NCI-H748 treated with DMSO at 0.1 percent for 48 hours (cell line): ENCODE measurements around the gene KRT3.
"Not testable (repeated sequence)": the region's sequence is repeated elsewhere in the genome, so short reads cannot be mapped to it uniquely, and the experiment has no call there.

ENCODE experiments used
- DNase-seq: peaks from one replicate; lab custom pipeline; 2025; lab: John Stamatoyannopoulos, UW

The KRT3 gene

GRCh38 chr12:52760623-52761022 is 35.3 kb downstream of the KRT3 start:
- no peak for DNase-seq

GRCh38 chr12:52759695-52760094 is 36.2 kb downstream of the KRT3 start:
- DNase-seq, result no peak

- no peak for DNase-seq
Observed at GRCh38 chr12:52759218-52759617, 36.7 kb downstream of the KRT3 start.

GRCh38 chr12:52757449-52758176 is 38.3 kb downstream of the KRT3 start:
- no peak for DNase-seq

GRCh38 chr12:52756281-52756960 is 39.5 kb downstream of the KRT3 start:
- DNase-seq, result no peak

- no peak for DNase-seq
Observed at GRCh38 chr12:52755533-52755932, 40.4 kb downstream of the KRT3 start.

GRCh38 chr12:52754135-52754534 is 41.8 kb downstream of the KRT3 start:
- no peak for DNase-seq

GRCh38 chr12:52753283-52753682 is 42.6 kb downstream of the KRT3 start:
- no peak for DNase-seq

- no peak for DNase-seq
Observed at GRCh38 chr12:52752516-52752915, 43.4 kb downstream of the KRT3 start.

- no peak for DNase-seq
Observed at GRCh38 chr12:52751795-52752194, 44.1 kb downstream of the KRT3 start.

GRCh38 chr12:52750532-52750931 is 45.4 kb downstream of the KRT3 start:
- DNase-seq, result not testable (repeated sequence)

- no peak for DNase-seq
Observed at GRCh38 chr12:52749827-52750226, 46.1 kb downstream of the KRT3 start.

GRCh38 chr12:52748578-52748977 is 47.3 kb downstream of the KRT3 start:
- no peak for DNase-seq

- DNase-seq, result no peak
Observed at GRCh38 chr12:52745554-52745953, 50.4 kb downstream of the KRT3 start.

- no peak for DNase-seq
Observed at GRCh38 chr12:52744493-52745156, 51.3 kb downstream of the KRT3 start.

GRCh38 chr12:52742822-52743457 is 53.0 kb downstream of the KRT3 start:
- no peak for DNase-seq

- no peak for DNase-seq
Observed at GRCh38 chr12:52742196-52742580, 53.7 kb downstream of the KRT3 start.

- DNase-seq, result no peak
Observed at GRCh38 chr12:52741375-52742195, 54.3 kb downstream of the KRT3 start.

GRCh38 chr12:52740584-52740983 is 55.3 kb downstream of the KRT3 start:
- DNase-seq, result no peak

GRCh38 chr12:52739963-52740362 is 56.0 kb downstream of the KRT3 start:
- DNase-seq, result no peak
